ENCODE measurements around the gene IGLL5. TPM values are rescaled to one million over a fixed set of nuclear protein-coding genes. Genes with fewer than 3 reads are reported as not detected.

The IGLL5 gene
- total RNA-seq, 4 donors from 2014 or later: 1.8 to 15.7 TPM; not detected in 2

GRCh38 chr22:22916952-22917290 is 29.3 kb downstream of the IGLL5 start:
- no peak for DNase-seq
- Histone ChIP-seq H3K27me3 (no peaks in the 10 kb centered on the region), H3K4me1 (no peaks in the 10 kb centered on the region), H3K27ac (no peak overlapping the region), H3K9me3 (no peaks in the 10 kb centered on the region), H3K4me3 (replicated peaks in 1 of 3) (no peak overlapping the region), H3K36me3 (no peaks in the 10 kb centered on the region)
- whole genome bisulfite sequencing, 2 donors: 92 to 93% methylated on average over 3 of the region's 3 CpGs
- intact Hi-C loops (cut with DNase I): no loop called here
- TF ChIP-seq, protein P1, sequence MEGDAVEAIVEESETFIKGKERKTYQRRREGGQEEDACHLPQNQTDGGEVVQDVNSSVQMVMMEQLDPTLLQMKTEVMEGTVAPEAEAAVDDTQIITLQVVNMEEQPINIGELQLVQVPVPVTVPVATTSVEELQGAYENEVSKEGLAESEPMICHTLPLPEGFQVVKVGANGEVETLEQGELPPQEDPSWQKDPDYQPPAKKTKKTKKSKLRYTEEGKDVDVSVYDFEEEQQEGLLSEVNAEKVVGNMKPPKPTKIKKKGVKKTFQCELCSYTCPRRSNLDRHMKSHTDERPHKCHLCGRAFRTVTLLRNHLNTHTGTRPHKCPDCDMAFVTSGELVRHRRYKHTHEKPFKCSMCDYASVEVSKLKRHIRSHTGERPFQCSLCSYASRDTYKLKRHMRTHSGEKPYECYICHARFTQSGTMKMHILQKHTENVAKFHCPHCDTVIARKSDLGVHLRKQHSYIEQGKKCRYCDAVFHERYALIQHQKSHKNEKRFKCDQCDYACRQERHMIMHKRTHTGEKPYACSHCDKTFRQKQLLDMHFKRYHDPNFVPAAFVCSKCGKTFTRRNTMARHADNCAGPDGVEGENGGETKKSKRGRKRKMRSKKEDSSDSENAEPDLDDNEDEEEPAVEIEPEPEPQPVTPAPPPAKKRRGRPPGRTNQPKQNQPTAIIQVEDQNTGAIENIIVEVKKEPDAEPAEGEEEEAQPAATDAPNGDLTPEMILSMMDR (IDR thresholded peaks at IDR 0.05): no peak
- TF ChIP-seq POLR2A (IDR thresholded peaks at IDR 0.05): no peak

DNA sequence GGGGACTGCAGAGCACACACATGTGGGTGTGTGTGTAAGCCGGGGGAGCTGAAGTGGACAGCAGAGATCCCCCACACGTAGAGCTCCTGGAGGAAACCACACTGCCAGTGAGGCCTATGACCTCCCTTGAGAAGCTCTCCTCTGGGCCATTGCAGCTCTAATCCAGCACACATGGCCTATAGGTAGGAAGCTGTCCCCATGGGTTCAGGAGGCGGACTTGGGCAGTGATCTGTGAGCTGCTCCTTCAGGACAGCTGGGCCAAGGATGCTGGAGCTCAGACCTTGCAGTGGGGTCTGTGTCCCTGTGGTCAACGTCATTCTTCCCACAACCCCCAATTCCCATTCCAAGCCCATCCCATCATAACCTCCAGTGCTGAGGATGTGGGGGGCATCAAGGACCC is 29.8 kb downstream of the IGLL5 start:
- Histone ChIP-seq H3K4me1 (no peaks in the 10 kb centered on the region), H3K27ac (no peak overlapping the region), H3K36me3 (no peaks in the 10 kb centered on the region), H3K9me3 (no peaks in the 10 kb centered on the region), H3K27me3 (no peaks in the 10 kb centered on the region), H3K4me3 (replicated peaks in 1 of 3) (no peak overlapping the region)
- no peak for TF ChIP-seq POLR2A (IDR thresholded peaks at IDR 0.05)
- TF ChIP-seq, protein P1 (IDR thresholded peaks at IDR 0.05): no peak
- intact Hi-C loops (cut with DNase I): no loop called here
- no peak for DNase-seq
- WGBS, 2 donors: 88 to 94% methylated on average over 2 to 4 of the region's 4 CpGs

- H3K36me3 ChIP-seq: no peaks in the 10 kb centered on the region
- TF ChIP-seq POLR2A (IDR thresholded peaks at IDR 0.05): no peak
- TF ChIP-seq, protein P1 (IDR thresholded peaks at IDR 0.05): no peak
- 72 to 85% methylated on average over 6 to 7 of the region's 7 CpGs for WGBS, 2 donors
- no peaks in the 10 kb centered on the region for H3K9me3 ChIP-seq
- H3K4me3 ChIP-seq (replicated peaks in 1 of 3): no peak overlapping the region
- H3K27me3 ChIP-seq: no peaks in the 10 kb centered on the region
- intact Hi-C loops (cut with DNase I): no loop called here
- no peaks in the 10 kb centered on the region for H3K4me1 ChIP-seq
- DNase-seq: no peak
- H3K27ac ChIP-seq: no peak overlapping the region
Observed at GRCh38 chr22:22918297-22918965, 30.8 kb downstream of the IGLL5 start.

DNA sequence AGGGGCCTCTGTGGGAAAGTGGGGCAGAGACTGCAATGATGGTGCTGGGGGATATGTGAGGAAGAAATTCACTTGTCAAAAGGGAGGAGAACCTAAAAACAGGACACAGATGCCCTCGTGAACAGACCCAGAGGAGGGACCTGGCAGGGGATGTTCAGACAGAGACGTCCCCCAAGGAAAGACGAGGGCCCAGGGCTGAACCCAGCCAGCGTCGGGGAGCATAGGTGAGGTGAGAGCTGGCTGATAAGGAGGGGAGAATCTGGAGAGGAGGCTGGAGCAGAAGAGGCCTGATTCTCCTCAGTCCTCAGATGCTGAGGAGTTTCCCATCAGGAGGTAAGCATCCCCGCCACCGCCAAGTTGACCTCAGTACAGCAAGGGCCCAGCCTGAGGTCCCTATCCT is 31.4 kb downstream of the IGLL5 start:
- intact Hi-C loops (cut with DNase I): no loop called here
- no peak for DNase-seq
- TF ChIP-seq POLR2A (IDR thresholded peaks at IDR 0.05): no peak
- TF ChIP-seq, protein P1 (IDR thresholded peaks at IDR 0.05): no peak
- Histone ChIP-seq H3K9me3 (no peaks in the 10 kb centered on the region), H3K4me3 (replicated peaks in 1 of 3) (no peak overlapping the region), H3K4me1 (no peaks in the 10 kb centered on the region), H3K27me3 (no peaks in the 10 kb centered on the region), H3K36me3 (no peaks in the 10 kb centered on the region), H3K27ac (no peak overlapping the region)
- 93 to 97% methylated on average over 7 of the region's 7 CpGs for WGBS, 2 donors

- DNase-seq: no peak
- intact Hi-C loops (cut with DNase I): no loop called here
- H3K27me3 ChIP-seq: no peaks in the 10 kb centered on the region
- TF ChIP-seq POLR2A (IDR thresholded peaks at IDR 0.05): no peak
- TF ChIP-seq, protein P1 (IDR thresholded peaks at IDR 0.05): no peak
- no peak overlapping the region for H3K27ac ChIP-seq
- H3K4me1 ChIP-seq: no peaks in the 10 kb centered on the region
- WGBS, 2 donors: 92 to 95% methylated on average over 7 of the region's 7 CpGs
- H3K9me3 ChIP-seq: no peaks in the 10 kb centered on the region
- no peak overlapping the region for H3K4me3 ChIP-seq (replicated peaks in 1 of 3)
- no peaks in the 10 kb centered on the region for H3K36me3 ChIP-seq
Observed at GRCh38 chr22:22920104-22920654, 32.6 kb downstream of the IGLL5 start.

Measured in thyroid gland (tissue), 4 donors.